Activated CD4-positive, CD25-positive, alpha-beta regulatory T cell (primary cell): ENCODE data around the gene TRPM1.

ENCODE experiments used
- DNase-seq, 4 experiments: peaks; one replicate each; lab custom pipeline; 2025; lab: John Stamatoyannopoulos, UW

Gene TRPM1

DNA sequence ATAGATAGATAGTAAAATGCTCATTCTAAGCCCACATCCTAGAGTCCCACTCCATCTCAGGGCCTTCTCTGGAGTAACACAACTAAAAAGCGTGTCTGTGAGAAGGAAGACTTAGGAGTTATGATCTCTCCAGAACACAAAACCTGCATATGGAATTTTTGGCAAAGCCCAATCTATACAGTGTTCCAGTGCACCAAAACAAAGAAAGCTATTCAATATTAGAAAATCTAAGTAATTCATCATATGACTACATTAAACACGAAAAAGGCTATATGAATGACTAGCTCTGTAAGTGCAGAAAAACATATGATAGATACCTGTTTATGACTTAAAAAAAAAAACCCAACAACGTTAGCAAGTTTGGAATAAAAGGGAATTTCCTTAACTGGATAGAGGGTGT is 137.8 kb downstream of the TRPM1 start:
- no peak for DNase-seq

DNA sequence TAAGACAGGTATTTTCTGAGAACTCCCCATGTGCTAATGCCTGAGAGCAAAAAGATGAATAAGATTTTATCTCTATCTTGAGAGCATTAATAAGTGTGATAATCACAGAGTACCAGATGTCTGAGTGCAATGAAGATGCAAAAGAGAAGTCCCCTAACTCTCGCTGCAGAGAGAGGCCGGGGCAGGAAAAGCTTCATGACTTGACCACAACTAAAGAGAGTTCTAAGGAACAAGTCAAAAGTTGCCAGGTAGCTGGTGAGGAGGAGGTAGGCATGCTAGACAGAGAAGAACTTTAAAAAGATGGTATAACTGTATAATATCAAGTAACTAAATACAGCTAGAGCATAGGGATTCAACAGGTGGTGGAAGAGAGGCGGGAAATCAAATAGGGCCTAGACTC is 138.9 kb downstream of the TRPM1 start:
- DNase-seq: no peak

DNA sequence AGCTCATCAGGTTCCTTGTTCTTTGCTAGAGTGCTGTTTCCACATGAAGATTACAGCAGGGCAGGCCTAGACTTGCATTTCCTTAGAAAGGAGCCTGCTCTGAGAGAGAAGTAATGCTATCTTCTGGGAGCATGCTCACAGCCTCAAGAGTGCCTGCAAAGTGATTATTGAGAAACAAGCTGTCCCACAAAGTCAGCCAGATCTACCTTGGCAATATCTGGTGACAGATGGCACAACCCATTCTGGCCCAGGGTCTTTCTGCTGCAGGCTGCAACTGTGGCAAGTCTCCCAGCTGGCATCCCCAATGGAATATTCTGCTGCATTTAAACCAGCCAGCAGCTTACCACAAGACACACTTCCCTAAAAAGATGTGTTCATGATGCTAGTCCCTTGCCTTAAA is 139.4 kb downstream of the TRPM1 start:
- DNase-seq: no peak

DNA sequence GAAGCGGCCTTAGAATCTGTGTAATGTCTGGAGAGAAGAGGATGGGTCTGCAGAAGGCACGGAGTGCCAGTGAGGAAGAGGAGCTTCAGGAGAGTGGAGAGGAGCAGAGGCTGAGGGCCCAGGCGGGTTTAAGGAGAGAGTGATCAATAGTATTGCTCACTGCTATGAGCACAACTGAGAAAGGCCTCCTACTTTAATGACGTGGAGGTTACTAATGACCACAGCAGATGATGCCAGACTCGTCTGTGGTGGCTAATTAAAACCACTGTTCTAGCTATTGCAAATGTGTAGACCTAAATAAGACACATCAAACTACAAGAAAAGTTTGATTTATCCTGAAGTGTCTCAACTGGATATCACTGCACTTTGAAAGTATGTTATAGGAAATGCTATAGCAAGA is 143.3 kb downstream of the TRPM1 start:
- no peak for DNase-seq

DNA sequence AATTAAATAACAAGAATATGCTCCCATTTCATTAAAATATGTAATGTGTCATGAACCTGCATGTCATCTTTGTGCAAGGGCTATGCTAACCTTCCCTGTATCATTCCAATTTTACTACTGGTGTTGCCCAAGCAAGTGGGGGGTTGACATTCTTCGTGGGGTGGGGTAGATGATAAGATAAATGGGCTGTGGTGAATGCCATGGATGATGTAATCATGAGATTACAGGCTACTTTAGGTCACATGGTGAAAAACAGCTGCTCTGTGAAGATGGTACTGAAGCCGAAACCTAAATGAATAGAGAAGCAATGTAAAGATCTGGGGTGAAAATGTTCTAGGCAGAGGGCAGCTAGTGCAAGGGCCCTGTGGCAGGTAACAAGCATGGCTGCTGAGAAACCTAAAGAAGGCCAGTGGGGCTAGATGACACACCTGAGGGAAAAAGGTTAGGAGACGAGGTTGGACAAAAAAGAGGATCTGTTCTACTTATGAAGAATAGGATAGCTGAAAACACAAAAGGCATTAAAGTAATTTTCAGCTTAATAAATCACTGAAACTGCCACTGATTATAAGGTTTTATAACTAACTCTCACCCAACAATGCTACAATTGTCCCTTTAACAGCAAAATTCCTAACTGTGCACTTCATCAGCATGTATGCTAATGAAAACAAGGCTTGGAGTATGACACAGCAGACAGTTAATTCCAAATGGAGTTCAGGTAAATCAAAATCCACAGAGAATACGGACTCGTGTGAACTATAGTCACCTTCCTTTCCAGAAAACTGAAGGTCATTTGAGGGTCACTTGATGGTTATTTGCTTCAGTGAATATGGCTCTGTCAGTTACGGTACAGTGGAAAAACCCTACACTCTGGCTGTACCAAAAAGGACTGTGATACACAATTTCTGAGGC is 145.1 kb downstream of the TRPM1 start:
- no peak for DNase-seq

DNA sequence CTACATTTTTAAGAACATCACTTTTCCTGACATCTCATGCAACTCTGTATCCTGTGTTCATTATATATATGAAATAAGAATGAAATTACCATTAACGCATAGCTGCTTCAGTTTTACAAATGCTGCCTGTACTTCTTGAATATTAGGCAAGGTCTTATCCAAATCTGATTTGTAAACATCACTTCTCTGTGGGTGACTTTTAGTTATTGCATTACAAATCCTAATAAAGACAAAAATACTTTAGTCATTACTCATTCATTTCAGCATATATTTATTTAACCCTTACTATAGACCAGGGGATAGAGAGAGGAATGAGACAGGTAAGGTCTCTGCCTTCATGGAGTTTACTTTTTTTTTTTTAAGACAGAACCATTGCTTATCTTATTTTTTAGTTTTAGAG is 146.9 kb downstream of the TRPM1 start:
- DNase-seq: no peak

DNA sequence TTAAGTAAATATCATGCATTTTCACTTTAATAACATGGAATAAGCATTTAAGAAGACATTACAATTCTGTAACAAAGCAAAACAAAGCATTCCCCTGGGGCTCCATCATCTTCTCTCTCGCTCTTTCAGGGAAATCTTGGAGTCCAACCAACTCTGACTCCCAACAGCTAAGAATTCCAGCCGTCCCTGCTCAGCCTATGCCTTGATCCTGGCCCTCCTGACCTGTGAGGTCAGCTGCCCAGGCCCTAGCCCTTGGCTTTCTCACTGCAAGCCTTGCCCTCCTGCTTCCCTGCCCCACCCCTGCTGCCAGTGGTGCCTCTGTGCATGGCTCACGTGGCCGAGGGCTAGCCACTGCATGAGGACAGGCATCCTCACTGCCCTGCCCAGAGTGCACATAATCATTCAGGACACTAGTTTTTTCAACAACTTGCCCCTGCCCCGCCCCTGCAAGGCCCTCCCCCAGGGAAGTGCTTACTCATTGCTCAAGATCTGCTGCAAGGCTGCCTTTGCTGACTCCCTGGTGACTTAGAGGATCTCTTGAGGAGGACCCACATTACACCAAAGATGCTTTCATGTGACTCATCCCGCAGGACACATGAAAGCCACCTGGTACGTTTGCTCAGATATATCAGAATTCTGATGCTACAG is 147.7 kb downstream of the TRPM1 start:
- no peak for DNase-seq

DNA sequence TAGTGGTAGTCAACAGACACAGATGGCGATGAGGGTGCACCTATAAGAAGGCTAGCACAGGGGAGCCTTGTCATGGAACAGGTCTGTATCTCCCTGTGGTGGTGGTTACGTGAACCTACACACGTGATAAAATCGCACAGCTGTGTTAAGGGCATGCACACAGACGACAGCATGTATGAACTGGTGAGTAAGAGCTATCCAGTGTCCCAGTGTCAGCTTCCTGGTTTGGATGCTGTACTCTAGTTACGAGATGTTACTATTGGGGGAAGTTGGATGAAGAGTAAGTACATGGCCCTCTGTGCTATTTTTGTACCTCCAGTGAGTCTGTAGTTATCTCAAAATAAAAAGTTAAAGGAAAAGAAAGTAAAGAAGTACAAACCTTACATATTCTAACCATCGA is 148.3 kb downstream of the TRPM1 start:
- DNase-seq: no peak
